Measurements from ENCODE around the gene GPR17.

The GPR17 gene

GRCh38 chr2:127638361-127639110, 7.4 kb upstream of the GPR17 start:
- H3K36me3 ChIP-seq: no peaks in the 10 kb centered on the region
- H3K27me3 ChIP-seq: no peaks in the 10 kb centered on the region
- TF ChIP-seq, protein P1, sequence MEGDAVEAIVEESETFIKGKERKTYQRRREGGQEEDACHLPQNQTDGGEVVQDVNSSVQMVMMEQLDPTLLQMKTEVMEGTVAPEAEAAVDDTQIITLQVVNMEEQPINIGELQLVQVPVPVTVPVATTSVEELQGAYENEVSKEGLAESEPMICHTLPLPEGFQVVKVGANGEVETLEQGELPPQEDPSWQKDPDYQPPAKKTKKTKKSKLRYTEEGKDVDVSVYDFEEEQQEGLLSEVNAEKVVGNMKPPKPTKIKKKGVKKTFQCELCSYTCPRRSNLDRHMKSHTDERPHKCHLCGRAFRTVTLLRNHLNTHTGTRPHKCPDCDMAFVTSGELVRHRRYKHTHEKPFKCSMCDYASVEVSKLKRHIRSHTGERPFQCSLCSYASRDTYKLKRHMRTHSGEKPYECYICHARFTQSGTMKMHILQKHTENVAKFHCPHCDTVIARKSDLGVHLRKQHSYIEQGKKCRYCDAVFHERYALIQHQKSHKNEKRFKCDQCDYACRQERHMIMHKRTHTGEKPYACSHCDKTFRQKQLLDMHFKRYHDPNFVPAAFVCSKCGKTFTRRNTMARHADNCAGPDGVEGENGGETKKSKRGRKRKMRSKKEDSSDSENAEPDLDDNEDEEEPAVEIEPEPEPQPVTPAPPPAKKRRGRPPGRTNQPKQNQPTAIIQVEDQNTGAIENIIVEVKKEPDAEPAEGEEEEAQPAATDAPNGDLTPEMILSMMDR (IDR thresholded peaks at IDR 0.05; ENCODE audit: low read depth, low read length): no peak
- DNase-seq: no peak
- H3K4me1 ChIP-seq: peaks cover 6% of the 10 kb centered on the region
- H3K9me3 ChIP-seq: no peaks in the 10 kb centered on the region
- H3K4me3 ChIP-seq (ENCODE audit: low read depth, low read length): no peak overlapping the region

- peaks cover 6% of the 10 kb centered on the region for H3K4me1 ChIP-seq
- no peak for DNase-seq
- TF ChIP-seq, protein P1 (IDR thresholded peaks at IDR 0.05; ENCODE audit: low read depth, low read length): no peak
- no peaks in the 10 kb centered on the region for H3K27me3 ChIP-seq
- H3K9me3 ChIP-seq: no peaks in the 10 kb centered on the region
- H3K4me3 ChIP-seq (ENCODE audit: low read depth, low read length): no peak overlapping the region
- no peaks in the 10 kb centered on the region for H3K36me3 ChIP-seq
These were observed 6.9 kb upstream of the GPR17 start for GRCh38 chr2:127639111-127639474.

GRCh38 chr2:127640082-127641072, 5.6 kb upstream of the GPR17 start:
- Histone ChIP-seq H3K9me3 (no peaks in the 10 kb centered on the region), H3K36me3 (no peaks in the 10 kb centered on the region), H3K4me3 (ENCODE audit: low read depth, low read length) (no peak overlapping the region), H3K4me1 (peaks cover 6% of the 10 kb centered on the region), H3K27me3 (no peaks in the 10 kb centered on the region)
- peak; percentile 71 for DNase-seq
- TF ChIP-seq, protein P1 (IDR thresholded peaks at IDR 0.05; ENCODE audit: low read depth, low read length): peak; percentile 36

DNA sequence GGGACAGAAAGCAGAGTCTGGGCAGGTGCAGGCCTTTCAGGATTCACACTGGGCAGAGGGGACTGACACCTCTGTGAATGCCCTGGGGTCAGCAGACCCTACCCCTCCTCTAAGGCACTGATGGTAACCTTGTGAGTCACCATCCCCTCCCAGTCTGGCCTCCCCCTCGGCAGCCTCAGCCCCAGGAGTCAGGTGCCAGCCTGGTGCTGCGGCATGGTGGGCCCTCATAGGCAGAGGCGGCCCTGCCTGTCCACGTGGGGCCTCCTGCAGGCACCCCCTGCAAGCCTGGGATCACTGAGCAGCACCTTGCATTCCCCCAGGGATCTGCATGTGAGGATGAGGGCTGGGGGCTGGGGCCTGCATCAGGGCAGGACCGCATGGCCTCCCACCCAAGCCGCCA, 4.8 kb upstream of the GPR17 start:
- TF ChIP-seq, protein P1 (IDR thresholded peaks at IDR 0.05; ENCODE audit: low read depth, low read length): no peak
- no peak for DNase-seq
- no peaks in the 10 kb centered on the region for H3K36me3 ChIP-seq
- H3K4me1 ChIP-seq: peaks cover 6% of the 10 kb centered on the region
- no peak overlapping the region for H3K4me3 ChIP-seq (ENCODE audit: low read depth, low read length)
- H3K9me3 ChIP-seq: no peaks in the 10 kb centered on the region
- no peaks in the 10 kb centered on the region for H3K27me3 ChIP-seq

GRCh38 chr2:127641846-127642507, 4.0 kb upstream of the GPR17 start:
- H3K36me3 ChIP-seq: no peaks in the 10 kb centered on the region
- peaks cover 6% of the 10 kb centered on the region for H3K4me1 ChIP-seq
- TF ChIP-seq, protein P1 (IDR thresholded peaks at IDR 0.05; ENCODE audit: low read depth, low read length): no peak
- no peaks in the 10 kb centered on the region for H3K9me3 ChIP-seq
- no peak overlapping the region for H3K4me3 ChIP-seq (ENCODE audit: low read depth, low read length)
- no peak for DNase-seq
- no peaks in the 10 kb centered on the region for H3K27me3 ChIP-seq

Measured in BE2C (cell line).